HG03064 (cell line): Measurements from ENCODE around the gene BID.

Experiments used
- ATAC-seq: cut with Tn5 transposase; IDR thresholded peaks from one replicate; pipeline ENCODE4 v1.9.1; 2021; ENCODE audit warnings: low read depth; ENCODE audit not compliant: unreplicated experiment

The BID gene

GRCh38 chr22:17774206-17774925 is at the start of gene BID:
TSS of gene BID (minus strand) at chr22:17774469. CDS start at chr22:17750116, 24,353 bp downstream.
- no peak for ATAC-seq

- no peak for ATAC-seq
These were observed 49.7 kb upstream of the BID start for GRCh38 chr22:17823964-17824363.

DNA sequence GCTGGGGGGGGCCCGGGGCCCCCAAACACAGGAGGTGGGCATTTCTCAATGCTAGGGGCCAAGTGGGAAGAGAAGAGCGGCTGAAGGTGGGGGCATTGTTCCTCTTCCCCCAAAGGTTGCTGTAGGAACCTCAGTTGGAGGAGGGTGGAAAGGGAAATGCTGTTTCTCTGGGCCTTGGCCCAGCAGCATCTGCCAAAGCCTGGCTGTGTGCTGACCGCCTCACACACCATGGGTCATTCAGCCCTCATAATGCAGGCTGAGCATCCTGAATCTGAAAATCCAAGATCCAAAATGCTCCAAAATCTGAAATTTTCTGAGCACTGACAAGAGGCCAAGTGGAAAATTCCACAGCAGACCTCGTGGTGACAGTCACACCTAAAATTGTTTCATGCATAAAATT is 49.0 kb upstream of the BID start:
- ATAC-seq: no peak

GRCh38 chr22:17822087-17822486 is 47.8 kb upstream of the BID start:
- no peak for ATAC-seq

GRCh38 chr22:17820879-17821439 is 46.7 kb upstream of the BID start:
- no peak for ATAC-seq

DNA sequence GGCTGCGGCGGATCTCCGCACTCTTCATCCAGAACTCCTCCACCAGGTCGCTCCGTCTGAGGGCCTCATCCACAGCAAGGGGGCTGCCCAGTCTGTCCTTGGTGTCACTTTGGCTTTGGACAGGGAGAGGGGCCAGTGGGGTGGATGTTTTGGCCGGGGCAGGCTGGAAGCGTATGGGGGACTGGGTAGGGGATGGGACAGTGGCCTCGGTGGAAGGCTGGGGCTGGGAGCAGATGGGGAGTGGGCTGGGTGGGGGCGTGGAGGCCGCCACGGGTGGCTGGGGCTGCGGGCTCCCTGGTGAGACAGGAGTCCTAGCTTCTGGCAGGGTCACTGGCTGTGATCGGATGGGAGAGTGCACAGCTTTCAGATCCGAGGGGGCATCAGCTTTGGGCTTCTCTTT is 44.4 kb upstream of the BID start:
- ATAC-seq: no peak

DNA sequence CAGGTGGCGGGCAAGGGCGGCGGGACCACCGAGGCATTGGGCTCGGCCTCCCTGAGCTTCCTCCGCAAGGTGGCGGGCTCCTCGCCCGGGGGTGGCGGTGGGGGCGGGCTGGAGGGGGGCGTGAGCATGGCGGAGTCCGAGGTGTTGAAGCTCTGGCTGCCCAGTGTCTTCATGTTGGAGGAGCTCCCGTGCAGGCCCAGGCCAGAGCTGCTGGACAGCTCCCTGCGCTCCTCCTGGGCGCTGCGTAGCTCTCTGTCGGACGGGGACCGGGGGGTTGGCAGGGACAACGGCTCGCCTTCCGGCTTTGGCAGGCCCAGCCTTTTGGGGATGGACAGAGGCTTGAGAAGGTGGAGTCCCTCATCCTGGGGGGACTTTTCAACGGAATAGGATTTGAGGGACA is 43.9 kb upstream of the BID start:
- ATAC-seq: no peak

GRCh38 chr22:17817511-17818065 is 43.3 kb upstream of the BID start:
- no peak for ATAC-seq

- no peak for ATAC-seq
These were observed 42.8 kb upstream of the BID start for GRCh38 chr22:17817079-17817478.

DNA sequence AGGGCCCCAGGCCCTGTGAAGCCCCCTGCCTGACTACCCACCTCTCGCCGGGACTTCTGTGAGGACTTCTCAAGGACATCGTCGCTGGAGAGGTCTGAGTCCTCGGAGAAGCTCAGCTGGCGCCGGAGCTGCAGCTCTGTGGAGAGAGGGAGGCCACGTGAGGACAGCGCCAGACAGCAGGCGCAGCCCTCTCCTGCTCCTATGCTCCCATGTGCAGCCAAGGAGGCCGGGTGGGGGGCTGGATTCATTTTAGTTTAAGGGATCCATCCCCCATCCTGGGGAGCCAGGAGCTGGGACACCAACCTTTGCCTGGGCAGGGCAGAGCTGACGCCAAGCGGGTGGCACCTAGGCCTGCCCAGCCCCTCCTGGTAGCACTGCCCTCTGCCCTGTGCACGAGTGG is 42.4 kb upstream of the BID start:
- no peak for ATAC-seq

GRCh38 chr22:17815703-17816254 is 41.5 kb upstream of the BID start:
- ATAC-seq: no peak

DNA sequence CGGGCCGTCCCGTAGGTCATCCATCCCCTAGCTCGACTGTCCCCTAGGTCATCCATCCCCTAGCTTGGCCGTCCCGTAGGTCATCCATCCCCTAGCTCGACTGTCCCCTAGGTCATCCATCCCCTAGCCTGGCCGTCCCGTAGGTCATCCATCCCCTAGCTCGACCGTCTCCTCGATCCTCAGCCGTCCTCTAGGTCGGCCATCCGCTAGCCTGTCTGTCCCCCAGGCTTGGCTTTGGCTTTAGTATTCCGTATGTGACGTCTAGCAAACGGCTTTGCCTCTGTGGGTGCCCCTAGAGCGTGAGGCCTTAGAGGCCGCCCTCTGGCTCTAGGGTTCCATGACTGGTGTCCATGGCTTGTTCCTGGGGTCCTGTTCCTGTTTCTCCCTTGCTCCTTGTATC is 40.6 kb upstream of the BID start:
- no peak for ATAC-seq

- ATAC-seq: no peak
These were observed 39.8 kb upstream of the BID start for GRCh38 chr22:17814084-17814483.

DNA sequence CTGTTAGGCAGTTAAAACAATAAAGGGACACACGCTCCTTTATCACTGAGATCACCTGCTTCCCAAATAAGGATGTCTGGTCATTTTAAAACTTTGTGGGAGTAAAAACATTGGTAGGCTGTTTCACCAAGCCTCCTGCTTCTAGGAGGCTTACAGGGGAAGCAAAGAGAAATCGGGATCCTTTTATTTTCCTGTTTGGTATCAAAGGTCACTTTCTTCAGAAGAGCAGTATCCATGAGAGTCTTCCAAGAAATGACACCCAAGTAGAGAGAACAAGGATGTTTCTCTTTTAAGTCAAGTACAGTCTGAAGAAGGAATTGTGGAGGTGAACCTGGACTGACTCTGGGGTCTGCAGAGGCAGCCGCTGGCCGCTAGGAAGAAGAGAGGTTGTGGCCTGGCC is 36.9 kb upstream of the BID start:
- ATAC-seq: no peak

DNA sequence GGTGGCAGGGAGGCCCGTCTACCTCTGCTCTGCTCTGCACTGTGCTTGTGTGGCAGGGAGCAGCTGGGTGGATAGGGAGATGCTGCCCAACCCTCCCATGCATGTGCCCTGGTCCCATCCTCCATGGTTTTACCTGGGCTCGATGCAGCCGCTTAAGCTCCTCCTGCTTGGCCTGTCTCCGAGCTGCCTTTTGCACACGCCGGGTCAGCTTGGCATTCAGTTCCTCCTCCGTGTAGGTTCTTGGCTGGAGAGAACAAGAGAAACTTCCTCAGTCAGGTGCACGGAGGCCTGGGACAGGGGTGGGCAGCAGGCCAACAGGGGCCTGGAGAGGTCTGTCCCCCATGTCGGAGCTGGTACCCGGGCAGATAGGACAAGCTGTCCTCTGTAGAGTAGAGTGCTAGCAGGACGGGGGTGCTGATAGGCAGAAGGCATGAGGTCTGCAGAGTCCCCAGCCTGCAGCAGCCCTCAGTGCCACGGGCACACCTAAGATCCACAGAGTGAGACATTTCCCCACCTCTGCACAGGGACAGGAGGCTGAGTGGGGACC is 36.4 kb upstream of the BID start:
- ATAC-seq: no peak

- ATAC-seq: no peak
These were observed 34.6 kb upstream of the BID start for GRCh38 chr22:17808693-17809403.

- no peak for ATAC-seq
These were observed 33.5 kb upstream of the BID start for GRCh38 chr22:17807578-17808410.

DNA sequence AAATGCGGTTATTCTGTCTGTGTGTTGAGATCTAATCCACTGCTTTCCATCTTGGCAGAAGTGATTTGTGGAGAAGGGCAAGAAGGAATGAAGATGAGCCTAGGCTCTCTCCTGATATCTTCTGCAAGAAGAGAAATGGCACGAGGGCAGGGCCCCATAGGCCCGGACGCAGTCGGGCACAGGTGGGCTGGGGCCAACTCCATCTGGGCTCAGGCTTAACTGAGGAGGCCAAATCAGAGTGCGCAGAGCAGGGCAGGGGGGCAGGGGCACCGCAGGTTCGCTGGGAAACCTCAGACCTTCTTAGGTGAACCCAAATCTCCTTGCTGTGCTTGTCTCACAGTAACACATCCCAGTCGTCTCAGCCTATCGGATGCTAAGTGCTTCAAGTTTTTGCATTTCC is 32.8 kb upstream of the BID start:
- ATAC-seq: no peak

DNA sequence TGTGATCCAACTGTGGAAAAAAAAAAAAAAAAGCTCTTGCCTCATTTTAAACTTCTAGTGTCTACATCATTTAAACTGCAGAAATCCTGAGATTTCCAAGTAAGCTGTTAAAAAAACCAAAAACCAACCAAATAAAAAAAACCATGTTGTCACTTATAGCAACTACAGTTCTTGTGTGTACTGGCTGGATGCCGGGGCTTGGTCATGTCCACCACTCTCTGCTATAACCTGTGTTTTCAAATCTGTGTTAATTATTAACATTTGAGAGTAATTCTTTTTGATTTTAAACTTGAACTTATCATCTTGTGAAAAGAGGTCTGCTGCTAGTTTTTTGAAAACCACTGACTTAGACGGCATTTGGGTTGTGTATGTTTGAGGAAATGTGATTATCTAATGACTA is 32.2 kb upstream of the BID start:
- ATAC-seq: no peak
